ENCODE data around the gene PITHD1.

DNA sequence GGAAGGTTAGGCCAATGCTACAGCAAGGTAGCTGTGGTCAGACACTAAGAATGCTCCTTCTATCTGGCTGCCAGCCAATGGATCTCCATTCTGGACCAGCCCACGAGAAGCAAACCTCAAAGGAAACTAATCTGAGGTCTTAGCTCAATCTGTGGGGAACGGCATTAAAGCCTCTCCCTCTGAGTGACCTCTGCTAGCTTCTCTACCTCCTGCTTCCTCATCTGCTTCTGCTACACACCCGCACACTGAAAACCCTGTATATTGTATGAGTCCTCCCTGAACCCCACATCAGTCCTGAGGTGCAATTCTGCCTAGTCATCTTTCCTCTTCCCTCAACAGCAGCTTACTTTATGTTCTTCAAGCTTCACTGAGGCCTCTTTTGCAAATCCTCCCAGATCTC, 29.2 kb downstream of the PITHD1 start:
- TF ChIP-seq, protein P1, sequence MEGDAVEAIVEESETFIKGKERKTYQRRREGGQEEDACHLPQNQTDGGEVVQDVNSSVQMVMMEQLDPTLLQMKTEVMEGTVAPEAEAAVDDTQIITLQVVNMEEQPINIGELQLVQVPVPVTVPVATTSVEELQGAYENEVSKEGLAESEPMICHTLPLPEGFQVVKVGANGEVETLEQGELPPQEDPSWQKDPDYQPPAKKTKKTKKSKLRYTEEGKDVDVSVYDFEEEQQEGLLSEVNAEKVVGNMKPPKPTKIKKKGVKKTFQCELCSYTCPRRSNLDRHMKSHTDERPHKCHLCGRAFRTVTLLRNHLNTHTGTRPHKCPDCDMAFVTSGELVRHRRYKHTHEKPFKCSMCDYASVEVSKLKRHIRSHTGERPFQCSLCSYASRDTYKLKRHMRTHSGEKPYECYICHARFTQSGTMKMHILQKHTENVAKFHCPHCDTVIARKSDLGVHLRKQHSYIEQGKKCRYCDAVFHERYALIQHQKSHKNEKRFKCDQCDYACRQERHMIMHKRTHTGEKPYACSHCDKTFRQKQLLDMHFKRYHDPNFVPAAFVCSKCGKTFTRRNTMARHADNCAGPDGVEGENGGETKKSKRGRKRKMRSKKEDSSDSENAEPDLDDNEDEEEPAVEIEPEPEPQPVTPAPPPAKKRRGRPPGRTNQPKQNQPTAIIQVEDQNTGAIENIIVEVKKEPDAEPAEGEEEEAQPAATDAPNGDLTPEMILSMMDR (IDR thresholded peaks at IDR 0.05) = no peak
- no peak for TF ChIP-seq POLR2A (IDR thresholded peaks at IDR 0.05)
